Right renal cortex interstitium (tissue), 3 donors: ENCODE results near the gene PSAP. TPM values are rescaled to one million over a fixed set of nuclear protein-coding genes. Genes with fewer than 3 reads are reported as not detected.

Experiments
- DNase-seq, 3 donors: peaks; one replicate each; pipeline ENCODE4 v3.0.0-alpha.2; 2013; ENCODE audit warnings: low read depth in 3 of 3, low spot score in 2 of 3
- polyA plus RNA-seq, 3 donors: library from polyadenylated mRNA; unstranded; fragments of 120-200 nt; gene quantifications; one replicate each; pipeline ENCODE4 v1.2.1, GENCODE V29; 2013; ENCODE audit not compliant: insufficient read length in 3 of 3

The PSAP gene
- polyA plus RNA-seq, 3 donors = 903 to 920 (median 909) TPM

- no peak for DNase-seq
Observed at GRCh38 chr10:71830726-71831125, 20.3 kb downstream of the PSAP start.

- DNase-seq = no peak
Observed at GRCh38 chr10:71829896-71830295, 21.2 kb downstream of the PSAP start.

- DNase-seq = no peak
Observed at GRCh38 chr10:71829171-71829570, 21.9 kb downstream of the PSAP start.

GRCh38 chr10:71828702-71829101, 22.3 kb downstream of the PSAP start:
- no peak for DNase-seq

GRCh38 chr10:71827852-71828251, 23.2 kb downstream of the PSAP start:
- DNase-seq = no peak

GRCh38 chr10:71825217-71825616, 25.8 kb downstream of the PSAP start:
- no peak for DNase-seq

DNA sequence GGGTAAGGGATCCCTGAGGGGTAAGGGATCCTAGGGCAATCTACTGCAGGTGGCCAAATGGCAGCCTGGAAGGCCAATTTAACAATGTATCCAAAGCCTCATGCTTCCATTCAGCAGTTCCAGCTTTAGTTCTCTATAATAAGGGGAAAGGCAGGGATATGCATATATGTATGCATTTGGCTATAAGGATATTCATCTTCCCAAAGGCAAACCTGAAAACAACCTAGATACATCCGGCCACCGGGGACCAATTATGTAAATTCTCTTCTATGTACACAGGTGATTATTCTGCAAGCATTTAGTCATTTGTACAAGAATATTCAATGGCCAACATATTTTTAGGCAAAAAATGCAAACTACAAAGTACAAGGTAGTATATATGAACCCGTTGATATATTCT, 26.7 kb downstream of the PSAP start:
- no peak for DNase-seq

DNA sequence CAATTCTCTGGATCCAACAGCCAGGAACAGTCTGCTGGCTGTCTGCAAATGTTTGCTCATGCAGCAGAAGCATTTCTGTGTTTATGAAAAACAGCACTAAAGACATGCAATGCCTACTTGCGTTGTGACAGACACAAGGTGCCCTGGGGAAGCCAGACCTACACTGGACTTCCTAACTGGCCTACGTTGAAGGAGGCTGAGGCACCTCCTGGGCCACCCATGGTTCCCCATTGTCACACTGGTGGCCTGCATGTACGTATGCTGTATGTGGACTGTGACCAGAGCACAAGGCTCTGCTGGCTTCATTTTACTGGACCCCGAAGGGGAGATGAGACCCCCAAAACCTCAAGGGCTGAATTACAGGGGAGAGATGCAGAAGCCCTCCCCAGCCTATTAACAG, 27.7 kb downstream of the PSAP start:
- DNase-seq = no peak

DNA sequence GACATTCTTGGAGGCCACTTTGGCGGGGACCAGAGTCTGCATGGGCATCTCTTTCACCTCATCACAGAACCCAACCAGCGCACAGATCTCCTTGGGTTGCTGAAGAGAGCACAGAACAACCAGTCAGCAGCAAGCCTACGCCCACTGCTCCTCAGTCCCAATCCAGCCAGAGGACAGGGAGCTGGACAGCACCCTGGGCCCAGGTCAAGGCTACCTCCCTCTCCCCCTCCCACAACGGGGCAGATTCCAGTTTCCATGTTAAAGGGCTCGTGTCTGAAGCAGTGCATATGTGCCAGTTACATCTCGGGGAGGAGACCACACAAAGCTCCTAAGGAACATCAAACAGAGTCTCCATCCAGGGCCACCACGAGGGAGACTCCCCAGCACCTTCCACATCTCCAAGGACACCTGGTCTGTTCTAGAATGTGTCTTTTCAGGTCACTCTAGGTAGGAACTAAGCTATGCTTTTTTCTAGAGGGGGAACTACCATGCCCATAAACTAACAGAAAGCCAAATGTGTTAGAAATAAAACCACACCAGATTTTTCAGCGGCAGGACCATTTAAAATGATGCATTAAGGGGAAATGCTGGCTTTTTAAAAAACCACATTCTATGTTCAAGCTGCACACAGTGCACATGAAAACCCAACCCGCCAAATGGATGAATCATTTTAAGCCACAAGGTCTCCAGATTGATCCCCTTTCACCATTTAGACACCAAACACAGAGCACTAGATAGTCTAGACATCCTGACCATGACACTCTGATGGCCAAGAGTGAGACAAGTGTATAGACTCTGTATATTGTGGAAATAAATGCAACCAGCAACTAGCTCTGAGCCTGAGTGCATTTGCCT, 28.9 kb downstream of the PSAP start:
- DNase-seq = no peak

- DNase-seq = no peak
Observed at GRCh38 chr10:71820966-71821365, 30.1 kb downstream of the PSAP start.

DNA sequence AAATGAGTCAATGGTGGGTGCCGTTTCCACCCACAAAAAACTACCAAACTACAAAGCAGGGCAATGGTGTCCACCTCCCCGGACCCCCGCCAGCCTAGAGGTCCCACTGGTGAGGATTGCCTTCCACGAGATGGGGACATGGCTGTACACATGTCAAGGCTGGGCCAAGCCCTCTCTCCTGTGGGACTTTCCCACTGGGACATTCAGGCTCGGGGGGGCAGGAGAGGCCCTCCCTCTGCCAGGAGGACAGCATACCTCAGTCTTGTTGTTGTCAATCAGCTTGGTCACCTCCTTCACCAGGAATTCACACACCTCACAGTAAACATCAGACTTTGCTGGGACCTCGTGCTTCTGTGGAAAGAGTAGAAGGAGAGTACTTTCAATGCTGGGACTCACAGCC, 31.1 kb downstream of the PSAP start:
- no peak for DNase-seq

DNA sequence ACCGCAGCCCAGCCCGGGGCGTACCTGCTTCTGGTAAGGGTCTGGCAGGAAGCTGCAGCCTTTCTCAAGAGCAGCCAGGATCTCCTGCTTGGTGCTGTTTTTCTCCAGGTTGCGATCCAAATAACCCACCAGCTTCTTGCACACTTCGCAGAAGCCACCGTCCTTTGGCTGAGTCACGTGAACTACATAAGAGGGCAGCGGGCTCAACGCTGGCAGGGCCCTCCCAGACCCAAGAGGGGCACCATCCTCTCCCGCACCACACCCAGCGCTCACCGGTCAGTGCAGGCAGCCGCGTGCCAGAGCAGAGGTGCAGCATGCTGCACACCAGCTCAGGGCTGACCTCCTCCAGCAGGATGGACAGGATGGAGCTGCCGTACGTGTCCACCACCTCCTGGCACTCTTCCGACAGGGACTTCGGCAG, 31.6 kb downstream of the PSAP start:
- DNase-seq = no peak

DNA sequence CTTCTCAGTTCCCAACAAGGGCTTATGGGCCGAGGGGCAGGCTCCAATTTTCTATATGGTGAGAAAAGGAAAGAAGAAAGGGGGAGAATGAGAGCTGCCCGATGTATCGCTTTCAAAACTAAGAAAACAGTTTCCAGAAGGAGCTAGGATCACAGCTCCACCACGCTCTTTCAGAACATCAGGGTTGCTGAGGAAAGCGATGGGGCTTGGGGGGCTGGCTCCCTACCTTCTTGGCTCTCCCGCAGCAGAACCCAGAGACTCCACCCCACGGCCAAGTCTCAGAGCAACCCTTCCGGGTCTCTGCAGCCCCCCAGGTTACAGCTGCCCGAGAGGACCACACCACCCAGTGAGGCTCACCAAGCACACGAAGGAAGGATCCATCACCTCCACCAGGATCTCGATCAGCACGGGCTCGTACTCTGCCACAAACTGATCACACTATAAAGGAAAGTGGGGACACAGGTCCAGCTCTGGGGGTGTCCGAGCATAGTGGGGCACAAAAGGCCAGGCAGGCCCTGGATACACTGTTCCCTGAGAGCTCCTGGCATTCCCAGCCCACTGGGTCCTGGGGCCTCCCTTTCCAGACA, 32.3 kb downstream of the PSAP start:
- DNase-seq = no peak

DNA sequence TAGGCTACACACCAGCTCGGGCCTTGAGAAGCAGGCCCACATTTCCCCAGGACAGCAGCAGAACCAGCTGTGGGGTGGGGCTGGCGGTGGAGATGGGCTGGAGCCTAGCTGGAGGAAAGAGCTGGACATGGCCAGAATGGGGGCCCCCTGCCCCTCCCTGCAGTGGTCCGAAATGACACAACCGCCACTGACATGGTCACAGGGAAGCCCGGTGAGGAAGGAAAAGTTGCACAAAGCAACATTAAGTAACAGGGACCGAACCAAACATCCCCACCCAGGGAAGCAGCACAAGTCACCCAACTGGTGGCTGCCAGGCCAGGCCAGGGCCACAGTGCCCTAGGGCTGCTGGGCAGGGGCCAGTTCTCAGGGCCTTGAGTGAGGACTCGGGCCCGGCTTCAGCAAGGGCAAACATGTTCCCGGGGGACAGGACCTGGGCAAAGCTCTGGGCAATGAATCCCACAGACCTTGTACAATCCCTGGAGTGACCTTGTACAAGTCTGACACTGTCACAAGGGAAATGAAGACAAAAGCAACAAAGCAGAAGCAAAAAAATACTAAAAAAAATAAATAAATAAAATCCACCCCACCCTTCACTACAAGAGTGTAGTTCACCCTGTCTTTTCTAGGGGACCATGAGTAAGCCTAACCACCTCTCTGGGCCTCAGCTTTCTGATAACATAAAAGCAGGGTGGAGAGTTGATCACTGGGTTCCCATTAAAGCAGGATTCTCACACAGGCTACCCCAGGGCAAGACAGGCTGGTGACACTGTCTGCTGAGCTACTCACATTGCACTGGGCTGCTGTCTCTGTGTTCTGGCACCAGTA, 33.0 kb downstream of the PSAP start:
- DNase-seq = no peak

DNA sequence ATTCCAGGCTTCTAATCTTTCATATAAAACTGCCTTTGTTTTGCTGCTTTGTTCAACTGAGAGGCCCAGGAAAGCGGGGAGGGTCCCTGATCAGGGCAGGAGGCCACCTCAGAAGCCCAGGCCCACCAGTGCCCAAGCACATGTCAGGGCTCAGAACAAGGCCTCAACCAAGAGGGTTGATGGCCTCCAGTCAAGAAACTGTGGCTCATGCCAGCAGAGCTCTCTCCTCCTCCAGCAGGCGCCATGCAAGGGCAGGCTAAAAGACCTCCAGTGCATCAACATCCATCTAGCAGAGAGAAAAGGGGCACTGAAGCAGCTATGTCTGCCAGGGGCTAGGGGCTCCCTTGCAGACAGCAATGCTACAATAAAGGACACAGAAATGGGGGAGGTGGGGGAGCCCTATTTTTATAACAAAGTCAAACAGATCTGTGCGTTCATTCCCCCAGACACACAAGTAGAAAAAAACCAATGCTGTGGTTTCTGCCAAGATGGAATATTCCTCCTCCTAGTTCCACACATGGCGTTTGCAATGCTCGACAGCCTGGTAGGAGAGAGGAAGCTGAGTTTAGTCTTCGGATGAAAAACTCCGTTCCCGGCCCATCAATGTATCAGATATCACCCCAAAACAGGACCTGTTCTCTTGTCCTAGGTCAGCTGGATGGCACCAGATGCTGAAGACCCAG, 34.0 kb downstream of the PSAP start:
- DNase-seq = no peak

DNA sequence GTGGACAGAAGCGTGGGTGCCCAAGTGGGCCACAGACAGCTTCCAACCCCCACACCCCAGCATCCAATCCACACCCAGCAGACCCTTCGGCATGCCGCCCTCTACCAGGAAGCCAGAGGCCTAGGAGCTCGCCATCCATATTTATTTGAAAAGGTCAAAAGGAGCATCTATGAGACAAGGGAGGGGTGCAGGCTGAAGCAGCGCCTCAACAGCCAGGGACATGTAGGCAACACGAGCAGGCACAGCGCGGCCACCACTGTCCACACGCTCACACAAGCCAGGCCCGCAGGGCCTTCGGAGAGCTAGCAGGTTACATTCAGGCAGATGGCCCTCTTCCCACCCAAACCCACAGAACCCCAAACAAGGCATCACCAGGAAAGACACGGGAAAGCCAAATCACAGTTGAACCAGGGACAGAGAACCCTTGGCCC, 34.6 kb downstream of the PSAP start:
- no peak for DNase-seq

DNA sequence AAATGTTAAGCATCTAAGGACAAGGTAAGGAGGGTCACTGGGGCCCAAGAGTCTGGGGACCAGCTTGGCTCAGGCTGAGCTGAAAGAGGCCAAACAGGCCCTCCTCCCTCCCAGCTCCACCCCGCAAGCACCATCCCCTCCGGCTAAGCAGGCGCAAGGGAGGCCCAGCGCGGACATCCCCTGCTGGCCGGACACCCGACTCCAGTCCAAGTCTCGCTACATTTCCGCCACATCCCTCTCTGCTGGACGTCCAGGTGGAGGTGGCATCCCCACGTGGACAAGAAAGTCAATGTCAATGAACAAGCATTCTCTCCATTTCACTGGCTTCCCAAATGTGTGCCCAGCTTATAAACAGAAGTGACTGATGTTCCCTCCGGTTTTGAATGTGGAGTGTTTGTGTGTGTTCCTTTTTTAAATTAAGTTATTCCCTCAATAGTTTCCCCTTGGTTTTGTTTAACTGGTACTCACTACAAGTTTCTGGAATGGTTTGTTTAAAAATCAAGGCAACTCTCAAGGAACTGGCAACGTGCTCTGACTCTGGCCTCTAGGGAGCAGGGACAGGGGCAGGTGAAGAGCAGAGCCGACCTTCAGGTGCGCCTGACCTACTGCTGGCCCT, 35.4 kb downstream of the PSAP start:
- DNase-seq = no peak

- DNase-seq = no peak
Observed at GRCh38 chr10:71814922-71815411, 36.1 kb downstream of the PSAP start.

- DNase-seq = no peak
Observed at GRCh38 chr10:71812913-71813590, 38.0 kb downstream of the PSAP start.
